HepG2 (cell line): ENCODE results near the gene TUBG1. TPM values are rescaled to one million over a fixed set of nuclear protein-coding genes. Genes with fewer than 3 reads are reported as not detected.

ENCODE experiments used
- ARID2 ChIP-seq: sonication (generic); formaldehyde crosslinking; IDR thresholded peaks from 2 replicates; pipeline ENCODE4 v1.8.1; 2022; ENCODE audit warnings: mild to moderate bottlenecking, missing genetic modification reagents, borderline replicate concordance
- FOXC1 ChIP-seq: sonication (generic); formaldehyde crosslinking; IDR thresholded peaks from 2 replicates; pipeline ENCODE4 v1.8.0; 2022; ENCODE audit warnings: mild to moderate bottlenecking, missing genetic modification reagents, borderline replicate concordance
- PHF20 ChIP-seq: sonication (generic); formaldehyde crosslinking; IDR thresholded peaks from 2 replicates; pipeline ENCODE4 v1.5.0; 2020; ENCODE audit warnings: mild to moderate bottlenecking, missing genetic modification reagents
- SRSF9 ChIP-seq: fragments of 200-400 bp; formaldehyde crosslinking; IDR thresholded peaks from 2 replicates; pipeline ENCODE4 v1.6.1; 2018; ENCODE audit warnings: borderline replicate concordance, mild to moderate bottlenecking, low read depth, low read length; ENCODE audit not compliant: insufficient read depth, poor library complexity, severe bottlenecking
- ZNF12 ChIP-seq: sonication (generic); formaldehyde crosslinking; IDR thresholded peaks from 2 replicates; pipeline ENCODE4 v1.5.0; 2020; ENCODE audit warnings: missing genetic modification reagents
- ZNF274 ChIP-seq: sonication (generic); formaldehyde crosslinking; IDR thresholded peaks from 2 replicates; pipeline ENCODE4 v1.5.1; 2020; ENCODE audit warnings: mild to moderate bottlenecking, missing genetic modification reagents
- ZNF496 ChIP-seq: sonication (generic); formaldehyde crosslinking; IDR thresholded peaks from 2 replicates; pipeline ENCODE4 v1.8.1; 2023; ENCODE audit warnings: mild to moderate bottlenecking, moderate library complexity, missing genetic modification reagents; ENCODE audit not compliant: insufficient replicate concordance
- ZNF577 ChIP-seq: sonication (generic); formaldehyde crosslinking; IDR thresholded peaks from 2 replicates; pipeline ENCODE4 v1.4.0; 2020; ENCODE audit warnings: mild to moderate bottlenecking, low read depth, missing genetic modification reagents, borderline replicate concordance
- ZSCAN20 ChIP-seq: sonication (generic); formaldehyde crosslinking; IDR thresholded peaks from 2 replicates; pipeline ENCODE4 v1.4.0; 2020; ENCODE audit warnings: missing genetic modification reagents, mild to moderate bottlenecking, borderline replicate concordance
- polyA plus RNA-seq, 8 experiments: library from polyadenylated mRNA; depleted of rRNA in 3 of 8; stranded (reverse) in 7 of 8; unstranded in 1 of 8; fragments of >200 nt; fragmentation: Illumina TruSeq in 4 of 8; extraction: Trizol in 4 of 8; gene quantifications; 2 replicates each; pipeline versions ENCODE4 v1.2.1 to v1.2.3, GENCODE V29; 2011 to 2016; ENCODE audit warnings: low read depth in 4 of 8, missing spikeins in 1 of 8, mixed read lengths in 1 of 8; ENCODE audit not compliant: insufficient read depth in 1 of 8
- total RNA-seq, 5 experiments: library from RNA; depleted of rRNA; stranded (reverse); fragments of >200 nt; fragmentation: Illumina TruSeq; extraction: Trizol; gene quantifications; 2 replicates each; pipeline ENCODE4 v1.2.3, GENCODE V29; 2016; ENCODE audit warnings: low read depth in 1 of 5
- TF ChIP-seq, protein P1 (sequence below): sonication (generic); formaldehyde crosslinking; IDR thresholded peaks from 2 replicates; pipeline ENCODE4 v1.9.0; 2021; ENCODE audit warnings: missing genetic modification reagents, borderline replicate concordance
- TF ChIP-seq, protein P2 (sequence below): fragments of 450-650 bp; IDR thresholded peaks from 2 replicates; pipeline ENCODE4 v1.6.1; 2017
- TF ChIP-seq, protein P3 (sequence below): sonication (generic); formaldehyde crosslinking; IDR thresholded peaks from 2 replicates; pipeline ENCODE4 v1.5.0; 2020; ENCODE audit warnings: mild to moderate bottlenecking, missing genetic modification reagents, moderate library complexity
- TF ChIP-seq, protein P4 (sequence below): IDR thresholded peaks from 2 replicates; pipeline ENCODE4 v1.4.0; 2020; ENCODE audit warnings: mild to moderate bottlenecking, missing genetic modification reagents
- TF ChIP-seq, protein P5 (sequence below), 2 experiments: fragments of 450-650 bp in 1 of 2; sonication (generic) in 1 of 2; formaldehyde crosslinking; IDR thresholded peaks; 2 replicates each; pipeline versions ENCODE4 v1.5.0 to v1.8.0; 2020 to 2022; ENCODE audit warnings: mild to moderate bottlenecking in 1 of 2, missing genetic modification reagents in 1 of 2
- TF ChIP-seq, protein P6 (sequence below): sonication (generic); formaldehyde crosslinking; IDR thresholded peaks from 2 replicates; pipeline ENCODE4 v1.4.0; 2020; ENCODE audit warnings: missing genetic modification reagents, mild to moderate bottlenecking, borderline replicate concordance

The TUBG1 gene
- total and polyA plus RNA-seq, 2 of the 13 experiments (the other 11 are each of a cell fraction or from before 2014, with no cell fraction given), result 74.1 to 137 TPM

DNA sequence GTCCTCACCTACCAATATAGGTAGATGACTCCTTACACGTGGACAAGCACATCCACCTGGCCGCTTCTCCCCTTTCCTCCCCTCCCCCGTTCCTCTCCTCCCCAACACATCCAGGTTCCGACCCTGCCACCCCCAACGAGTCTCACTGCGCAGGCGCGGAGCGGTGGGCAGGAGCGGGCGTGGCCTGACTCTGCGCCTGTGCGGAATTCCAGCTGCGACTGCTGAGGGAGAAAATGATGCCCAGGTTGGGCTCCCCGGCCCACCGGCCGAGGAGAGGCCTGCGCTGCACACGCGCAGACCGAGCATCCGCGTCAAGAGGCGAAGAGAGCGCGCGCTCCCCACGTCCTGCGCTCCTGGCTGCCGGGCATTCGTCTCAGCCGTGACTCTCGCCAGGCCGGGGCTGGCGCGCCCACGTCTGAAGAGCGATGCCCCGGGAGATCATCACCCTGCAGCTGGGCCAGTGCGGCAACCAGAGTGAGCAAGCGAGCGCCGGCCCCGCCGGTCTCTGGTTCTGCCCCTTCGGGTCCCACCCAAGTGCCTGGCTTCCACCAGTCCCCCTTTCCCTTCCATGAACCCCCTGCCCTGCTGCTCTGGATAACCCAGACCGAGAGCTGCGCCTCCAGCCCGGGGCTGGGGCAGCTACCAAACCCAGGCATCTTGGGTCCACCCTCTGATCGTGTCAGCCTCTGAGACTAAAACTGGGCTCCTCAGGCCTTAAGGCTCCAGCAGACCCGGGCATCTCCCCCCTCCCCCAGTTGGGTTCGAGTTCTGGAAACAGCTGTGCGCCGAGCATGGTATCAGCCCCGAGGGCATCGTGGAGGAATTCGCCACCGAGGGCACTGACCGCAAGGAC is 49.8 kb downstream of the TUBG1 start, which contains the start of gene TUBG2 (continued):
- TF ChIP-seq, protein P1, sequence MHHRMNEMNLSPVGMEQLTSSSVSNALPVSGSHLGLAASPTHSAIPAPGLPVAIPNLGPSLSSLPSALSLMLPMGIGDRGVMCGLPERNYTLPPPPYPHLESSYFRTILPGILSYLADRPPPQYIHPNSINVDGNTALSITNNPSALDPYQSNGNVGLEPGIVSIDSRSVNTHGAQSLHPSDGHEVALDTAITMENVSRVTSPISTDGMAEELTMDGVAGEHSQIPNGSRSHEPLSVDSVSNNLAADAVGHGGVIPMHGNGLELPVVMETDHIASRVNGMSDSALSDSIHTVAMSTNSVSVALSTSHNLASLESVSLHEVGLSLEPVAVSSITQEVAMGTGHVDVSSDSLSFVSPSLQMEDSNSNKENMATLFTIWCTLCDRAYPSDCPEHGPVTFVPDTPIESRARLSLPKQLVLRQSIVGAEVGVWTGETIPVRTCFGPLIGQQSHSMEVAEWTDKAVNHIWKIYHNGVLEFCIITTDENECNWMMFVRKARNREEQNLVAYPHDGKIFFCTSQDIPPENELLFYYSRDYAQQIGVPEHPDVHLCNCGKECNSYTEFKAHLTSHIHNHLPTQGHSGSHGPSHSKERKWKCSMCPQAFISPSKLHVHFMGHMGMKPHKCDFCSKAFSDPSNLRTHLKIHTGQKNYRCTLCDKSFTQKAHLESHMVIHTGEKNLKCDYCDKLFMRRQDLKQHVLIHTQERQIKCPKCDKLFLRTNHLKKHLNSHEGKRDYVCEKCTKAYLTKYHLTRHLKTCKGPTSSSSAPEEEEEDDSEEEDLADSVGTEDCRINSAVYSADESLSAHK (CRISPR knock-in tag), result peak; percentile 77; the same call in 1 of the 2 replicates
- TF ChIP-seq ZNF274 (CRISPR knock-in tag) (peak; percentile 84), SRSF9 (no peak), ZNF577 (CRISPR knock-in tag) (no peak), FOXC1 (no peak), ARID2 (CRISPR knock-in tag) (no peak), PHF20 (CRISPR knock-in tag) (peak; percentile 29; the same call in 1 of the 2 replicates), ZSCAN20 (CRISPR knock-in tag) (no peak), ZNF496 (no peak), ZNF12 (no peak)
- TF ChIP-seq, protein P2, sequence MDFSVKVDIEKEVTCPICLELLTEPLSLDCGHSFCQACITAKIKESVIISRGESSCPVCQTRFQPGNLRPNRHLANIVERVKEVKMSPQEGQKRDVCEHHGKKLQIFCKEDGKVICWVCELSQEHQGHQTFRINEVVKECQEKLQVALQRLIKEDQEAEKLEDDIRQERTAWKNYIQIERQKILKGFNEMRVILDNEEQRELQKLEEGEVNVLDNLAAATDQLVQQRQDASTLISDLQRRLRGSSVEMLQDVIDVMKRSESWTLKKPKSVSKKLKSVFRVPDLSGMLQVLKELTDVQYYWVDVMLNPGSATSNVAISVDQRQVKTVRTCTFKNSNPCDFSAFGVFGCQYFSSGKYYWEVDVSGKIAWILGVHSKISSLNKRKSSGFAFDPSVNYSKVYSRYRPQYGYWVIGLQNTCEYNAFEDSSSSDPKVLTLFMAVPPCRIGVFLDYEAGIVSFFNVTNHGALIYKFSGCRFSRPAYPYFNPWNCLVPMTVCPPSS, result no peak
- TF ChIP-seq, protein P3, sequence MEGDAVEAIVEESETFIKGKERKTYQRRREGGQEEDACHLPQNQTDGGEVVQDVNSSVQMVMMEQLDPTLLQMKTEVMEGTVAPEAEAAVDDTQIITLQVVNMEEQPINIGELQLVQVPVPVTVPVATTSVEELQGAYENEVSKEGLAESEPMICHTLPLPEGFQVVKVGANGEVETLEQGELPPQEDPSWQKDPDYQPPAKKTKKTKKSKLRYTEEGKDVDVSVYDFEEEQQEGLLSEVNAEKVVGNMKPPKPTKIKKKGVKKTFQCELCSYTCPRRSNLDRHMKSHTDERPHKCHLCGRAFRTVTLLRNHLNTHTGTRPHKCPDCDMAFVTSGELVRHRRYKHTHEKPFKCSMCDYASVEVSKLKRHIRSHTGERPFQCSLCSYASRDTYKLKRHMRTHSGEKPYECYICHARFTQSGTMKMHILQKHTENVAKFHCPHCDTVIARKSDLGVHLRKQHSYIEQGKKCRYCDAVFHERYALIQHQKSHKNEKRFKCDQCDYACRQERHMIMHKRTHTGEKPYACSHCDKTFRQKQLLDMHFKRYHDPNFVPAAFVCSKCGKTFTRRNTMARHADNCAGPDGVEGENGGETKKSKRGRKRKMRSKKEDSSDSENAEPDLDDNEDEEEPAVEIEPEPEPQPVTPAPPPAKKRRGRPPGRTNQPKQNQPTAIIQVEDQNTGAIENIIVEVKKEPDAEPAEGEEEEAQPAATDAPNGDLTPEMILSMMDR (CRISPR knock-in tag), result no peak; the same call in 1 of the 2 replicates
- TF ChIP-seq, protein P4, sequence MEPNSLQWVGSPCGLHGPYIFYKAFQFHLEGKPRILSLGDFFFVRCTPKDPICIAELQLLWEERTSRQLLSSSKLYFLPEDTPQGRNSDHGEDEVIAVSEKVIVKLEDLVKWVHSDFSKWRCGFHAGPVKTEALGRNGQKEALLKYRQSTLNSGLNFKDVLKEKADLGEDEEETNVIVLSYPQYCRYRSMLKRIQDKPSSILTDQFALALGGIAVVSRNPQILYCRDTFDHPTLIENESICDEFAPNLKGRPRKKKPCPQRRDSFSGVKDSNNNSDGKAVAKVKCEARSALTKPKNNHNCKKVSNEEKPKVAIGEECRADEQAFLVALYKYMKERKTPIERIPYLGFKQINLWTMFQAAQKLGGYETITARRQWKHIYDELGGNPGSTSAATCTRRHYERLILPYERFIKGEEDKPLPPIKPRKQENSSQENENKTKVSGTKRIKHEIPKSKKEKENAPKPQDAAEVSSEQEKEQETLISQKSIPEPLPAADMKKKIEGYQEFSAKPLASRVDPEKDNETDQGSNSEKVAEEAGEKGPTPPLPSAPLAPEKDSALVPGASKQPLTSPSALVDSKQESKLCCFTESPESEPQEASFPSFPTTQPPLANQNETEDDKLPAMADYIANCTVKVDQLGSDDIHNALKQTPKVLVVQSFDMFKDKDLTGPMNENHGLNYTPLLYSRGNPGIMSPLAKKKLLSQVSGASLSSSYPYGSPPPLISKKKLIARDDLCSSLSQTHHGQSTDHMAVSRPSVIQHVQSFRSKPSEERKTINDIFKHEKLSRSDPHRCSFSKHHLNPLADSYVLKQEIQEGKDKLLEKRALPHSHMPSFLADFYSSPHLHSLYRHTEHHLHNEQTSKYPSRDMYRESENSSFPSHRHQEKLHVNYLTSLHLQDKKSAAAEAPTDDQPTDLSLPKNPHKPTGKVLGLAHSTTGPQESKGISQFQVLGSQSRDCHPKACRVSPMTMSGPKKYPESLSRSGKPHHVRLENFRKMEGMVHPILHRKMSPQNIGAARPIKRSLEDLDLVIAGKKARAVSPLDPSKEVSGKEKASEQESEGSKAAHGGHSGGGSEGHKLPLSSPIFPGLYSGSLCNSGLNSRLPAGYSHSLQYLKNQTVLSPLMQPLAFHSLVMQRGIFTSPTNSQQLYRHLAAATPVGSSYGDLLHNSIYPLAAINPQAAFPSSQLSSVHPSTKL, result peak; percentile 59; the same call in 1 of the 2 replicates
- TF ChIP-seq, protein P5, sequence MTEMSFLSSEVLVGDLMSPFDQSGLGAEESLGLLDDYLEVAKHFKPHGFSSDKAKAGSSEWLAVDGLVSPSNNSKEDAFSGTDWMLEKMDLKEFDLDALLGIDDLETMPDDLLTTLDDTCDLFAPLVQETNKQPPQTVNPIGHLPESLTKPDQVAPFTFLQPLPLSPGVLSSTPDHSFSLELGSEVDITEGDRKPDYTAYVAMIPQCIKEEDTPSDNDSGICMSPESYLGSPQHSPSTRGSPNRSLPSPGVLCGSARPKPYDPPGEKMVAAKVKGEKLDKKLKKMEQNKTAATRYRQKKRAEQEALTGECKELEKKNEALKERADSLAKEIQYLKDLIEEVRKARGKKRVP (CRISPR knock-in tag; IDR thresholded peaks at IDR 0.05), result no peak
- TF ChIP-seq, protein P6, sequence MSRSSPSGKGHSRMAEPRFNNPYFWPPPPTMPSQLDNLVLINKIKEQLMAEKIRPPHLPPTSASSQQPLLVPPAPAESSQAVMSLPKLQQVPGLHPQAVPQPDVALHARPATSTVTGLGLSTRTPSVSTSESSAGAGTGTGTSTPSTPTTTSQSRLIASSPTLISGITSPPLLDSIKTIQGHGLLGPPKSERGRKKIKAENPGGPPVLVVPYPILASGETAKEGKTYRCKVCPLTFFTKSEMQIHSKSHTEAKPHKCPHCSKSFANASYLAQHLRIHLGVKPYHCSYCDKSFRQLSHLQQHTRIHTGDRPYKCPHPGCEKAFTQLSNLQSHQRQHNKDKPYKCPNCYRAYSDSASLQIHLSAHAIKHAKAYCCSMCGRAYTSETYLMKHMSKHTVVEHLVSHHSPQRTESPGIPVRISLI (CRISPR knock-in tag), result no peak
